Gastroesophageal sphincter (tissue), 4 donors: ENCODE measurements around the gene ZNF526. TPM values are rescaled to one million over a fixed set of nuclear protein-coding genes. Genes with fewer than 3 reads are reported as not detected.

ENCODE experiments used
- ATAC-seq: fragments of 150-250 bp; one replicate; pipeline ENCODE4 v1.9.1; 2016; ENCODE audit warnings: mild to moderate bottlenecking, moderate library complexity
- H3K27ac ChIP-seq, 4 donors: fragments of 200-600 bp; sonication (generic) in 3 of 4; 1 replicate in 3 of 4; 2 replicates in 1 of 4; pipeline ENCODE4 v1.5.1; 2016 to 2019
- H3K27me3 ChIP-seq: fragments of 200-600 bp; sonication (generic); one replicate; pipeline ENCODE4 v1.5.1; 2019
- H3K36me3 ChIP-seq, 2 donors: fragments of 200-600 bp; sonication (generic); one replicate each; pipeline ENCODE4 v1.5.1; 2019; ENCODE audit warnings: control low read depth in 1 of 2
- H3K4me1 ChIP-seq, 3 donors: fragments of 200-600 bp; sonication (generic); 1 replicate in 2 of 3; 2 replicates in 1 of 3; pipeline ENCODE4 v1.5.1; 2016 to 2019; ENCODE audit warnings: control low read depth in 2 of 3
- H3K4me3 ChIP-seq, 2 donors: fragments of 200-600 bp; sonication (generic); one replicate each; pipeline ENCODE4 v1.5.1; 2019; ENCODE audit warnings: mild to moderate bottlenecking in 1 of 2, moderate library complexity in 1 of 2
- H3K9me3 ChIP-seq, 3 donors: fragments of 200-600 bp; sonication (generic); one replicate each; pipeline ENCODE4 v1.5.1; 2017 to 2019; ENCODE audit warnings: control low read depth in 2 of 3
- EP300 ChIP-seq: sonication (generic); formaldehyde crosslinking; IDR thresholded peaks from one replicate; pipeline ENCODE4 v1.6.1; 2017; ENCODE audit warnings: antibody characterized with exemption, mild to moderate bottlenecking
- POLR2A ChIP-seq, 2 donors: fragments of 450-650 bp; IDR thresholded peaks; one replicate each; pipeline ENCODE4 v1.6.1; 2017; ENCODE audit warnings: antibody characterized with exemption in 2 of 2, mild to moderate bottlenecking in 2 of 2, moderate library complexity in 1 of 2
- POLR2AphosphoS5 ChIP-seq: sonication (generic); formaldehyde crosslinking; IDR thresholded peaks from one replicate; pipeline ENCODE4 v1.6.1; 2017; ENCODE audit warnings: antibody characterized with exemption
- whole genome bisulfite sequencing, 2 donors: methylation state at CpG; one replicate each; pipeline ENCODE4 v1.1.5; 2018; ENCODE audit warnings: low coverage in 1 of 2; 5-methylcytosine and 5-hydroxymethylcytosine counted together
- total RNA-seq, 4 donors: library from RNA; depleted of rRNA; stranded (reverse); fragments of >200 nt; gene quantifications; one replicate each; pipeline ENCODE4 v1.1.0, GENCODE V29; 2016
- TF ChIP-seq, protein P1 (sequence below), 4 experiments: fragments of 200-600 bp in 2 of 4; fragments of 450-650 bp in 2 of 4; sonication (generic) in 1 of 4; IDR thresholded peaks; one replicate each; pipeline ENCODE4 v1.5.1; 2017 to 2019; ENCODE audit warnings: antibody characterized with exemption in 4 of 4, mild to moderate bottlenecking in 2 of 4, moderate library complexity in 2 of 4

ZNF526 gene
- total RNA-seq, 4 donors from 2014 or later = 4.6 to 10.4 (median 7.8) TPM

DNA sequence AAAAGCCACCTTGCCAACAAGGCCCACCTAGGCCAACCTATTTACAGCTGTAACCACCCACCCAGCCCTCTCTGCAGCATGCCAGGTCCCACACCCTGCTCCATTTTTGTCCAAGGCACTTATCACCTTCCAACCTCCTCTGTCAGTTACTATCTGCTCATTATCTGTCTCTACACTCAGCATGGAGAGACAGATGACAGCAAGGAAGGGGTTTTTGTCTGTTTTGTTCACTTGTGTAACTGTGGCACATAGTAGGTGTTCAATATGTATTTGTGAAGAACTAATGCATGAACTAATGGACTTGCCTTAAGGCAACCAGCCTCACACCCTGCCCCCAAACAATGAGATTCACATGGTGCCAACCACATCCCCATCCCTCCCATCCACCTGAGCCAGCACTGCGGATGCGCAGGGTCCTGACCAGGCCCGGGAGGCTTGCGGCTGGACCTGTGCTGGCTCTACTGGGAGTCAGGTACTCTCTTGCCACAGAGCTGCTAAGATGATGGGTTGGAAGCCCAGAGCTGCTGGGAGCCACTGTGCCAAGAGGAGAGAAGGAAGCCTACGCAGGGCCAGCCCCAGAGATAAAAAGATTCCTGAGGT lies 19.9 kb upstream of the ZNF526 start:
- ATAC-seq = no peak
- Histone ChIP-seq H3K4me1 (peaks cover 0 to 9% (median 5%) of the 10 kb centered on the region in 3 donors), H3K27ac (peak overlapping the region in 2 of 4 donors; percentile 17 to 42), H3K36me3 (peaks cover 0 to 88% of the 10 kb centered on the region in 2 donors), H3K27me3 (no peaks in the 10 kb centered on the region), H3K4me3 (no peak overlapping the region), H3K9me3 (no peaks in the 10 kb centered on the region)
- no peak for TF ChIP-seq EP300
- TF ChIP-seq POLR2A (IDR thresholded peaks at IDR 0.05) = no peak
- no peak for TF ChIP-seq POLR2AphosphoS5
- TF ChIP-seq, protein P1, sequence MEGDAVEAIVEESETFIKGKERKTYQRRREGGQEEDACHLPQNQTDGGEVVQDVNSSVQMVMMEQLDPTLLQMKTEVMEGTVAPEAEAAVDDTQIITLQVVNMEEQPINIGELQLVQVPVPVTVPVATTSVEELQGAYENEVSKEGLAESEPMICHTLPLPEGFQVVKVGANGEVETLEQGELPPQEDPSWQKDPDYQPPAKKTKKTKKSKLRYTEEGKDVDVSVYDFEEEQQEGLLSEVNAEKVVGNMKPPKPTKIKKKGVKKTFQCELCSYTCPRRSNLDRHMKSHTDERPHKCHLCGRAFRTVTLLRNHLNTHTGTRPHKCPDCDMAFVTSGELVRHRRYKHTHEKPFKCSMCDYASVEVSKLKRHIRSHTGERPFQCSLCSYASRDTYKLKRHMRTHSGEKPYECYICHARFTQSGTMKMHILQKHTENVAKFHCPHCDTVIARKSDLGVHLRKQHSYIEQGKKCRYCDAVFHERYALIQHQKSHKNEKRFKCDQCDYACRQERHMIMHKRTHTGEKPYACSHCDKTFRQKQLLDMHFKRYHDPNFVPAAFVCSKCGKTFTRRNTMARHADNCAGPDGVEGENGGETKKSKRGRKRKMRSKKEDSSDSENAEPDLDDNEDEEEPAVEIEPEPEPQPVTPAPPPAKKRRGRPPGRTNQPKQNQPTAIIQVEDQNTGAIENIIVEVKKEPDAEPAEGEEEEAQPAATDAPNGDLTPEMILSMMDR (IDR thresholded peaks at IDR 0.05) = no peak
- WGBS, 2 donors = 100% methylated on average over 1 of the region's 5 CpGs; no CpG with 5 or more reads in 1 of the 2 donors

DNA sequence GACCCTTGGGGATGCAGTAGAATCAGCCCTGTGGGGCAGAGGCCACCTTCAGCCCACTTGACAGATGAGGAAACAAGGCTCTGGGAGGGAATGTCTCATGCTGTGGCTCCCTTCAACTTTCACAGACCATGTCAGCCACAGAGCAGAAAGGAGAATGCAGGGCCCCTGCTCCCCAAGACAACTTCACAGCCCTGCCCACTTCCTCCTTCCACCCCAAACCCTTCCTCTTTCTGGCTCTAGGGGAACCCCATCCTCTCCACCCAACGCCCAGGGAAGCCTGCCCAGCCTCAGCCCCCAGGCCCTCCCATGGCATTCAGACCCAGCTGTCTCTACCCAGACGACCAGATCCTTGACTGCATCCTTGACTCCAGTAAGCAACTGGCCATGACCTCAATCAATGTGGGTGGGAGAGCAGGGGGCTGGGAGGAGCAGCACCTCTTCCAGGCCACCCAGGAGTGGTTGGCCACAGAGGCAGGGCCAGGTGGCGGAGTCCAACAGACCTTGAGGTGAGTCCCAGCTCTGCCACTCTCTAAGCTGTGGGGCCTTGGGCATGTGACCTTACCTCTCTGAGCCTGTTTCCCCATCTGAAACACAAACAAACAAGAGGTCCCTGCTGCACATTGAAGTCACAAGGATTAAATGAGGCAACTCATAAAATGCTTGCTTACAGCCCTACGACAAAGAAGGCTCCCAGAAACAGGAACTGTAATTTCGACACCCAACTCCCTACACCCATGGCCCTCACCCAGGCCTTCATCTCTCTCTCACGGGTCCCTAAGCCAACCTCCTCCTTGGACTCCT lies 18.4 kb upstream of the ZNF526 start:
- peak; percentile 37 for ATAC-seq
- Histone ChIP-seq H3K27me3 (no peaks in the 10 kb centered on the region), H3K9me3 (no peaks in the 10 kb centered on the region), H3K4me1 (peaks cover 0 to 9% (median 5%) of the 10 kb centered on the region in 3 donors), H3K36me3 (peaks cover 0 to 97% of the 10 kb centered on the region in 2 donors), H3K4me3 (no peak overlapping the region), H3K27ac (peak overlapping the region in 3 of 4 donors; percentile 43 to 47 (median 45))
- 55 to 64% methylated on average over 2 to 3 of the region's 6 CpGs for WGBS, 2 donors
- TF ChIP-seq POLR2AphosphoS5 = no peak

DNA sequence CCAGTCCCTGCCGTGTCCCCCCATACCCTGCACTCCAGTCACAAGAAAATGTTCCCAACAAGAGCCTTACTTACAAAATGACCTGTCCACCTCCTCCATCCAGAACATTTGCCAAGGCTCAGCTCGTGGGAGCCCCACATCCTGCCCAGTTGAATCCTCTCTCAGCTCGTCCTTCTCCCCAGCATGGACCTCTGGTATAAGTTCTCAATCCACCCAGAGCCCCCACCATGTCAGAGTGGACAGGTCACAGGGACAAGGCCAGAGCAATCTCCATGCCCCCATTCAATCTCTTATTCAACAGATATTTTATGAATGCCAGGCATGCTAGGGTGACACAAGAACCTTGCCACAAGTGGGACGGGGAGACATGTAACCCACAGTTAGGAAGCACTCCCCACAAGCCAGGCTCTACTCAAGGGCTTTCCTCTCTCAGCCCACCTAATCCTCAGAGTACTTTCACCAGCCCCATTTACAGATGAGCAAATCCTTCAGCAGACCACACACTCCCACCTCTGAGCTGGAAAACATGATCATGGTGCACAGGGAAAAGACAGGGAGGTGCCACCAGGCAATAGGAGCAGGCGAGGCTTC lies 17.7 kb upstream of the ZNF526 start:
- Histone ChIP-seq H3K27ac (peak overlapping the region in 1 of 4 donors; percentile 43), H3K4me1 (peaks cover 0 to 9% (median 5%) of the 10 kb centered on the region in 3 donors), H3K4me3 (no peak overlapping the region), H3K9me3 (no peaks in the 10 kb centered on the region), H3K36me3 (peaks cover 0 to 100% of the 10 kb centered on the region in 2 donors), H3K27me3 (no peaks in the 10 kb centered on the region)
- ATAC-seq = no peak
- TF ChIP-seq EP300 = no peak
- TF ChIP-seq, protein P1 (IDR thresholded peaks at IDR 0.05) = no peak
- WGBS, 2 donors = 60 to 77% methylated on average over 1 to 4 of the region's 5 CpGs

DNA sequence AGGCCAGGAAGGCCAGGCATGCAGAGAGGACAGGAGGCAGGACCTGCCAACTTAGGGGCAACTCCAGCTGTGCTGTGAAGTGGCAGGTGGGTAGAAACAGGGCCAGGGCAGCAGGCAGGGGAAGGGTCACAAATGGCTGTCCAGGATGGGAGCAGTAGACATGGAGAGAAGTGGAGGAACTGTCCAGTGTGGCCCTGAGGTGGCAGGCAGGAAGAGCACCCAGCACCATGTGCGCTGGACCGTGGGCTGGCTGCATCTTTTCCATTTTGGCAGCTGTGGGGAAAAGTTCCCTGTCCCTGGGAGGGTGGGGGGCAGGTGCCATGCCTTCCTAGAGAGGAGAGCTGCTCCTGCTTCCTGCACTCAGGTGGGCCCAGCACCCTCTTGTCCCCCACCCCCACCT lies 16.4 kb upstream of the ZNF526 start:
- Histone ChIP-seq H3K27ac (no peak overlapping the region), H3K4me1 (peaks cover 0 to 9% (median 5%) of the 10 kb centered on the region in 3 donors), H3K4me3 (no peak overlapping the region), H3K27me3 (no peaks in the 10 kb centered on the region), H3K36me3 (peaks cover 0 to 100% of the 10 kb centered on the region in 2 donors), H3K9me3 (no peaks in the 10 kb centered on the region)
- WGBS, 2 donors = 100% methylated on average over 2 of the region's 2 CpGs; no CpG with 5 or more reads in 1 of the 2 donors
- no peak for ATAC-seq
- TF ChIP-seq POLR2A (IDR thresholded peaks at IDR 0.05) = no peak
- TF ChIP-seq POLR2AphosphoS5 = no peak
- TF ChIP-seq, protein P1 (IDR thresholded peaks at IDR 0.05) = no peak
- TF ChIP-seq EP300 = no peak

DNA sequence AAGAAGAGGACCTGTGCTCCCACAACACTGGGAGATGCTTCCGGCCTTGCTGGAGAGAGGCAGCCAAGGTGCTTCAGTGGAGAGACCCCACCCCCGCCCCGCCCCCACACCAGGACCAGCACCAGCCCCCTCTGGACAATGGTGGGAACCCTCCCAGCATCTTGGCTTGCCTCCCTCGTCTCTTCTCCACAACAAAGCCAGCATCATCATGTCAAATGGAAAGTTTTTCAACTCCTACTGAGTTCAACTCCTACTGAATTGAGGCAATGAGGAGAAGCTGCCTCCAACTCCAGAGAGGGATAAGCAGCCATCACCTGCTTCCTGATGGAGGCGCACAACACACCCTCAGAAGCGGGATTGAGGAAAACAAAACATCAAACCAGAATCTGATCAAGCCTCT lies 15.4 kb upstream of the ZNF526 start:
- Histone ChIP-seq H3K4me3 (no peak overlapping the region), H3K4me1 (peaks cover 0 to 8% (median 0%) of the 10 kb centered on the region in 3 donors), H3K27ac (no peak overlapping the region), H3K36me3 (peaks cover 0 to 100% of the 10 kb centered on the region in 2 donors), H3K27me3 (no peaks in the 10 kb centered on the region), H3K9me3 (no peaks in the 10 kb centered on the region)
- no peak for TF ChIP-seq POLR2A (IDR thresholded peaks at IDR 0.05)
- TF ChIP-seq, protein P1 (IDR thresholded peaks at IDR 0.05) = no peak
- TF ChIP-seq EP300 = no peak
- TF ChIP-seq POLR2AphosphoS5 = no peak
- ATAC-seq = no peak
- 50 to 57% methylated on average over 1 to 2 of the region's 6 CpGs for WGBS, 2 donors
